Posterior cingulate gyrus (tissue), 11 donors: Measurements from ENCODE around the gene ADAM10.

Experiments used
- DNase-seq, 10 donors: peaks; one replicate each; pipeline versions ENCODE4 v3.0.0 to v3.0.0-alpha.2; 2020 to 2021; ENCODE audit warnings: mixed read lengths in 3 of 10
- intact Hi-C: fragments of 100-400 bp; cut with DNase I; formaldehyde crosslinking; loops from one replicate; pipeline ENCODE4 v1.15.1; 2023

The ADAM10 gene

GRCh38 chr15:58544756-58545155 lies 204.8 kb downstream of the ADAM10 start:
- intact Hi-C loops: no loop called here

GRCh38 chr15:58543664-58544335 lies 205.7 kb downstream of the ADAM10 start:
- intact Hi-C loops: no loop called here
- no peak for DNase-seq

More at GRCh38 chr15:58544756-58545155, 204.8 kb downstream of the ADAM10 start:
- DNase-seq: no peak

GRCh38 chr15:58541410-58542087 lies 208.0 kb downstream of the ADAM10 start:
- DNase-seq: no peak
- intact Hi-C loops: no loop called here

GRCh38 chr15:58539548-58539947 lies 210.0 kb downstream of the ADAM10 start:
- no peak for DNase-seq

GRCh38 chr15:58538901-58539300 lies 210.6 kb downstream of the ADAM10 start:
- no peak for DNase-seq
- intact Hi-C loops: no loop called here

More at GRCh38 chr15:58539548-58539947, 210.0 kb downstream of the ADAM10 start:
- intact Hi-C loops: no loop called here
